T-helper 2 cell treated with Interferon-gamma antibody and Interleukin-4, amounts not matched to agents 5 μg/mL and 100 μg/mL, for 36 hours (primary cell): ENCODE data around the gene EML1.

Experiments
- DNase-seq: peaks from one replicate; pipeline ENCODE4 v3.0.0; 2021; ENCODE audit warnings: low spot score
- H3K27ac Mint-ChIP-seq: one replicate; pipeline ENCODE4 v1.8.0; 2021; ENCODE audit warnings: mild to moderate bottlenecking, mixed read lengths
- H3K27me3 Mint-ChIP-seq: one replicate; pipeline ENCODE4 v1.8.0; 2021; ENCODE audit warnings: low read depth, mixed read lengths
- H3K36me3 Mint-ChIP-seq: one replicate; pipeline ENCODE4 v1.8.0; 2021; ENCODE audit warnings: low read depth, mixed read lengths
- H3K4me1 Mint-ChIP-seq: one replicate; pipeline ENCODE4 v1.8.0; 2021; ENCODE audit warnings: low read depth, mixed read lengths
- H3K4me3 Mint-ChIP-seq: one replicate; pipeline ENCODE4 v1.8.0; 2022; ENCODE audit warnings: mild to moderate bottlenecking, moderate library complexity, mixed read lengths
- H3K9me3 Mint-ChIP-seq: one replicate; pipeline ENCODE4 v1.8.0; 2021; ENCODE audit warnings: mixed read lengths

The EML1 gene

GRCh38 chr14:99793213-99794150 lies at the start of gene EML1:
EML1 (plus strand) TSS chr14:99793413; CDS start chr14:99793477, 64 bp downstream.
- H3K9me3 Mint-ChIP-seq, result no peaks in the 10 kb centered on the region
- H3K4me3 Mint-ChIP-seq, result peak within 1 kb of the TSS; percentile 63
- H3K27me3 Mint-ChIP-seq, result peaks cover 62% of the 10 kb centered on the region
- peak; percentile 81 for DNase-seq
- peaks cover 23% of the 10 kb centered on the region for H3K4me1 Mint-ChIP-seq
- H3K27ac Mint-ChIP-seq, result peak within 1 kb of the TSS; percentile 19
- H3K36me3 Mint-ChIP-seq, result no peaks in the 10 kb centered on the region

- Mint-ChIP-seq H3K36me3 (no peaks in the 10 kb centered on the region), H3K9me3 (no peaks in the 10 kb centered on the region), H3K4me3 (no peak overlapping the region), H3K27ac (no peak overlapping the region), H3K4me1 (no peaks in the 10 kb centered on the region), H3K27me3 (peaks cover 21% of the 10 kb centered on the region)
- DNase-seq, result no peak
Observed at GRCh38 chr14:99744199-99744872, 48.9 kb upstream of the EML1 start.

- Mint-ChIP-seq H3K4me1 (no peaks in the 10 kb centered on the region), H3K9me3 (no peaks in the 10 kb centered on the region), H3K36me3 (no peaks in the 10 kb centered on the region), H3K4me3 (no peak overlapping the region), H3K27ac (no peak overlapping the region), H3K27me3 (peaks cover 16% of the 10 kb centered on the region)
- DNase-seq, result no peak
Observed at GRCh38 chr14:99744873-99745224, 48.4 kb upstream of the EML1 start.

- Mint-ChIP-seq H3K9me3 (no peaks in the 10 kb centered on the region), H3K27me3 (peaks cover 14% of the 10 kb centered on the region), H3K4me3 (no peak overlapping the region), H3K36me3 (no peaks in the 10 kb centered on the region), H3K27ac (no peak overlapping the region), H3K4me1 (no peaks in the 10 kb centered on the region)
- no peak for DNase-seq
Observed at GRCh38 chr14:99745307-99745951, 47.8 kb upstream of the EML1 start.

GRCh38 chr14:99747167-99747566 lies 46.0 kb upstream of the EML1 start:
- Mint-ChIP-seq H3K4me3 (no peak overlapping the region), H3K27me3 (peaks cover 22% of the 10 kb centered on the region), H3K27ac (no peak overlapping the region), H3K36me3 (no peaks in the 10 kb centered on the region), H3K4me1 (no peaks in the 10 kb centered on the region), H3K9me3 (no peaks in the 10 kb centered on the region)
- no peak for DNase-seq

- H3K36me3 Mint-ChIP-seq, result no peaks in the 10 kb centered on the region
- peaks cover 25% of the 10 kb centered on the region for H3K27me3 Mint-ChIP-seq
Observed at GRCh38 chr14:99747582-99748330, 45.5 kb upstream of the EML1 start.

GRCh38 chr14:99748529-99748928 lies 44.7 kb upstream of the EML1 start:
- Mint-ChIP-seq H3K4me1 (no peaks in the 10 kb centered on the region), H3K9me3 (no peaks in the 10 kb centered on the region), H3K4me3 (no peak overlapping the region), H3K27ac (no peak overlapping the region), H3K27me3 (peaks cover 30% of the 10 kb centered on the region), H3K36me3 (no peaks in the 10 kb centered on the region)
- DNase-seq, result no peak

More at GRCh38 chr14:99747582-99748330, 45.5 kb upstream of the EML1 start:
- no peaks in the 10 kb centered on the region for H3K9me3 Mint-ChIP-seq
- DNase-seq, result no peak
- H3K4me3 Mint-ChIP-seq, result no peak overlapping the region
- no peak overlapping the region for H3K27ac Mint-ChIP-seq
- H3K4me1 Mint-ChIP-seq, result no peaks in the 10 kb centered on the region

GRCh38 chr14:99749142-99749541 lies 44.1 kb upstream of the EML1 start:
- Mint-ChIP-seq H3K27ac (no peak overlapping the region), H3K36me3 (no peaks in the 10 kb centered on the region), H3K9me3 (no peaks in the 10 kb centered on the region), H3K27me3 (peaks cover 35% of the 10 kb centered on the region), H3K4me1 (no peaks in the 10 kb centered on the region), H3K4me3 (no peak overlapping the region)
- no peak for DNase-seq

- peaks cover 36% of the 10 kb centered on the region for H3K27me3 Mint-ChIP-seq
- H3K9me3 Mint-ChIP-seq, result no peaks in the 10 kb centered on the region
Observed at GRCh38 chr14:99749763-99750715, 43.2 kb upstream of the EML1 start.

GRCh38 chr14:99750746-99751450 lies 42.3 kb upstream of the EML1 start:
- Mint-ChIP-seq H3K4me1 (no peaks in the 10 kb centered on the region), H3K36me3 (no peaks in the 10 kb centered on the region), H3K9me3 (no peaks in the 10 kb centered on the region), H3K4me3 (no peak overlapping the region), H3K27me3 (peaks cover 35% of the 10 kb centered on the region), H3K27ac (no peak overlapping the region)
- DNase-seq, result no peak

More at GRCh38 chr14:99749763-99750715, 43.2 kb upstream of the EML1 start:
- no peaks in the 10 kb centered on the region for H3K4me1 Mint-ChIP-seq
- no peak overlapping the region for H3K4me3 Mint-ChIP-seq
- no peak for DNase-seq
- H3K36me3 Mint-ChIP-seq, result no peaks in the 10 kb centered on the region
- no peak overlapping the region for H3K27ac Mint-ChIP-seq

- peaks cover 32% of the 10 kb centered on the region for H3K27me3 Mint-ChIP-seq
- H3K4me1 Mint-ChIP-seq, result no peaks in the 10 kb centered on the region
- H3K27ac Mint-ChIP-seq, result no peak overlapping the region
- H3K36me3 Mint-ChIP-seq, result no peaks in the 10 kb centered on the region
- H3K4me3 Mint-ChIP-seq, result no peak overlapping the region
- no peaks in the 10 kb centered on the region for H3K9me3 Mint-ChIP-seq
- no peak for DNase-seq
Observed at GRCh38 chr14:99751539-99752485, 41.4 kb upstream of the EML1 start.
